Activated T-cell treated with anti-CD3 and anti-CD28 coated beads, Interleukin-2, amount 50 U/mL, for 4 hours (primary cell): ENCODE data around the gene KIAA1217. TPM values are rescaled to one million over a fixed set of nuclear protein-coding genes. Genes with fewer than 3 reads are reported as not detected.

Experiments used
- ATAC-seq, 2 donors: fragments of 200-7000 bp; cut with Tn5 transposase; one replicate each; pipeline ENCODE4 v1.10.0; 2021
- DNase-seq: peaks from one replicate; pipeline ENCODE4 v3.0.0-alpha.2; 2020
- H3K27me3 Mint-ChIP-seq: one replicate; pipeline ENCODE4 v1.8.0; 2021; ENCODE audit warnings: low read depth, mixed read lengths
- H3K36me3 Mint-ChIP-seq: one replicate; pipeline ENCODE4 v1.8.0; 2022; ENCODE audit warnings: mixed read lengths; ENCODE audit not compliant: insufficient read depth
- H3K4me1 Mint-ChIP-seq: one replicate; pipeline ENCODE4 v1.8.0; 2021; ENCODE audit warnings: low read depth, mixed read lengths
- H3K4me3 Mint-ChIP-seq: one replicate; pipeline ENCODE4 v1.8.0; 2021; ENCODE audit warnings: mild to moderate bottlenecking, moderate library complexity, mixed read lengths
- H3K9me3 Mint-ChIP-seq: one replicate; pipeline ENCODE4 v1.8.0; 2021; ENCODE audit warnings: mixed read lengths
- total RNA-seq, 3 donors: library from RNA; stranded (reverse); gene quantifications; one replicate each; pipeline ENCODE4 v1.2.1, GENCODE V29; 2021

Gene KIAA1217
- total RNA-seq, 3 donors from 2014 or later, result 0.20 to 0.87 (median 0.50) TPM

DNA sequence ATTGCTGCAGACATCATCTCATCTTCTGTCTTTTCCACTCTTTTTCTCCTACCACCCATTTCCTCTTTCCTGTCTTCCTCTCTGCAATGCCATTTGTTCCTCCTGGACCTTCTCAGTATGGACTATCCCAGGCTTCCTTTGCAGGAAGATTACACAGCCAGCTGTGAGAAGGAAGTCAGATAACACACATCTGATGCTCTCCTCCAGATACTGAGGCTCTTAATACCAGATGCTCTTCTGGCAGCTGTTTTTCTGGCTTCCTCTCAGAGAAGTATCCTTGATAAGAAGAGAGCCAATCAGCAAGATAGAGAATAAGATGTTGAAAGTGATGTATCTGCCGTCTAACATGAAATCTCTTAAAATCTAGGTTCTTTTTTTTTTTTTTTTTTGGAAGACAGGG lies 14.4 kb downstream of the KIAA1217 start:
- Mint-ChIP-seq H3K4me3 (no peak overlapping the region), H3K9me3 (no peaks in the 10 kb centered on the region), H3K4me1 (no peaks in the 10 kb centered on the region), H3K27me3 (no peaks in the 10 kb centered on the region), H3K36me3 (no peaks in the 10 kb centered on the region)
- DNase-seq (no peak), ATAC-seq (no peak)

- no peak for DNase-seq
- Mint-ChIP-seq H3K4me1 (no peaks in the 10 kb centered on the region), H3K36me3 (no peaks in the 10 kb centered on the region), H3K9me3 (no peaks in the 10 kb centered on the region), H3K27me3 (no peaks in the 10 kb centered on the region), H3K4me3 (no peak overlapping the region)
- ATAC-seq, result no peak
Measured at GRCh38 chr10:24223953-24224352, 15.0 kb downstream of the KIAA1217 start.

- H3K27me3 Mint-ChIP-seq, result peaks cover 1% of the 10 kb centered on the region
- no peak for DNase-seq
- H3K4me3 Mint-ChIP-seq, result no peak overlapping the region
- no peaks in the 10 kb centered on the region for H3K36me3 Mint-ChIP-seq
- ATAC-seq, result no peak
- no peaks in the 10 kb centered on the region for H3K9me3 Mint-ChIP-seq
- no peaks in the 10 kb centered on the region for H3K4me1 Mint-ChIP-seq
Measured at GRCh38 chr10:24228642-24229041, 19.7 kb downstream of the KIAA1217 start.

DNA sequence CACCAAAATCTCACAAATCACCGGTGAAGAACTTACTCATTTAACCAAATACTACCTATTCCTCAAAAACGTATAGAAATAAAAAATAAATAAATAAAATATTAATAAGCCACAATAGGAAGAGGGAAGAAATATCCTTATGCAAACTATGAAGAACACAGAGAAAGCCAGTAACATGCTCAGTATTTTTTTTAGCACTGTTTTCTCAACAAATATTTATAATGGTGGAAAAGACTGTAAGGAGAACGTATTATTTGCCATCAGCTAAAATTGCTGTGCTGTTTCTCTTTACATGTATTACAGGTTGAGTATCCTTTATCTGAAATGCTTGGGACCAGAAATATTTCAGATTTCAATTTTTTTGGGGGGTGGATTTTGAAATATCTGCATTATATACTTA lies 21.0 kb downstream of the KIAA1217 start:
- DNase-seq (no peak), ATAC-seq (no peak)
- Mint-ChIP-seq H3K9me3 (no peaks in the 10 kb centered on the region), H3K36me3 (no peaks in the 10 kb centered on the region), H3K4me3 (no peak overlapping the region), H3K4me1 (no peaks in the 10 kb centered on the region), H3K27me3 (peaks cover 1% of the 10 kb centered on the region)

DNA sequence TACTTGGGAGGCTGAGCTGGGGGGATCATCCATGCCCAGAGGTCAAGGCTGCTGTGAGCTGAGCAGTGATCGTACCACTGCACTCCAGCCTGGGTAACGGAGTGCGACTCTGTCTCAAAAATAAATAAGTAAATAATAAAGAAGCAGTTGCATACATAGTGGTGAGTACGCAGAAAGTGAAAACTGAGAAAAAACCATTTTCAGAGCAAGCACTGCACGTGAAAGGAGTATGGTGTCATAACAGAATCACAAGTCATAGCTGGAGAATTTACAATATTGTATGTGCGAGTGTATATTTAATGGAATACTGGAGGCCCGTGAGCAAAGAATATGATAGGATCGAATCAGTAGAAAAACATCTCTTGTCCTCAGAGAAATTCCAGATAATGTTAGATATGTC lies 22.3 kb downstream of the KIAA1217 start:
- H3K27me3 Mint-ChIP-seq, result peaks cover 1% of the 10 kb centered on the region

DNA sequence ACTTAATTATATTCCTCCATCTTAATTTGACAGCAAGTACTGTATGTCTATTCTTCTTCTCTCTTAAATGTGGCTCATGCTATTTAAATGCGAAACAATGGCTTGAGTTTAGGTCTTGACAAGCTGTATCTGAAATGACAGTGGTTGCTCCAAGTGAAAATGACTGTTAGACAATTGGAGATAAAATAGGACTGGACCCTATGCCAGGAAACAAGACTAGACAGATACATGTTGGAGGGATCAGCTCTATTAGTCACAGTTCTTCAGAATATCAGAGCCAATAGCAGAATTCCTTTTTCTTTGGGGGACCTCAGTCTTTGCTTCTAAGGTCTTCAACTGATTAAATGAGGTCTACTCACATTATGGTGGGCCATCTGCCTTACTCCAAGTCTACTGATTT lies 25.8 kb downstream of the KIAA1217 start:
- Mint-ChIP-seq H3K27me3 (peaks cover 7% of the 10 kb centered on the region), H3K4me1 (no peaks in the 10 kb centered on the region), H3K4me3 (no peak overlapping the region), H3K9me3 (no peaks in the 10 kb centered on the region), H3K36me3 (no peaks in the 10 kb centered on the region)
- ATAC-seq (no peak), DNase-seq (no peak)

More for the DNA sequence above, 22.3 kb downstream of the KIAA1217 start:
- Mint-ChIP-seq H3K9me3 (no peaks in the 10 kb centered on the region), H3K4me3 (no peak overlapping the region), H3K36me3 (no peaks in the 10 kb centered on the region), H3K4me1 (no peaks in the 10 kb centered on the region)
- ATAC-seq (no peak), DNase-seq (no peak)

GRCh38 chr10:24235471-24235870 lies 26.5 kb downstream of the KIAA1217 start:
- H3K4me1 Mint-ChIP-seq, result no peaks in the 10 kb centered on the region
- H3K27me3 Mint-ChIP-seq, result peaks cover 7% of the 10 kb centered on the region
- H3K9me3 Mint-ChIP-seq, result no peaks in the 10 kb centered on the region
- ATAC-seq (no peak), DNase-seq (no peak)
- H3K36me3 Mint-ChIP-seq, result no peaks in the 10 kb centered on the region
- no peak overlapping the region for H3K4me3 Mint-ChIP-seq

- no peaks in the 10 kb centered on the region for H3K36me3 Mint-ChIP-seq
- no peaks in the 10 kb centered on the region for H3K9me3 Mint-ChIP-seq
- peaks cover 5% of the 10 kb centered on the region for H3K27me3 Mint-ChIP-seq
- H3K4me3 Mint-ChIP-seq, result no peak overlapping the region
- DNase-seq, result no peak
- H3K4me1 Mint-ChIP-seq, result no peaks in the 10 kb centered on the region
- no peak for ATAC-seq
Measured at GRCh38 chr10:24237801-24238395, 29.0 kb downstream of the KIAA1217 start.

DNA sequence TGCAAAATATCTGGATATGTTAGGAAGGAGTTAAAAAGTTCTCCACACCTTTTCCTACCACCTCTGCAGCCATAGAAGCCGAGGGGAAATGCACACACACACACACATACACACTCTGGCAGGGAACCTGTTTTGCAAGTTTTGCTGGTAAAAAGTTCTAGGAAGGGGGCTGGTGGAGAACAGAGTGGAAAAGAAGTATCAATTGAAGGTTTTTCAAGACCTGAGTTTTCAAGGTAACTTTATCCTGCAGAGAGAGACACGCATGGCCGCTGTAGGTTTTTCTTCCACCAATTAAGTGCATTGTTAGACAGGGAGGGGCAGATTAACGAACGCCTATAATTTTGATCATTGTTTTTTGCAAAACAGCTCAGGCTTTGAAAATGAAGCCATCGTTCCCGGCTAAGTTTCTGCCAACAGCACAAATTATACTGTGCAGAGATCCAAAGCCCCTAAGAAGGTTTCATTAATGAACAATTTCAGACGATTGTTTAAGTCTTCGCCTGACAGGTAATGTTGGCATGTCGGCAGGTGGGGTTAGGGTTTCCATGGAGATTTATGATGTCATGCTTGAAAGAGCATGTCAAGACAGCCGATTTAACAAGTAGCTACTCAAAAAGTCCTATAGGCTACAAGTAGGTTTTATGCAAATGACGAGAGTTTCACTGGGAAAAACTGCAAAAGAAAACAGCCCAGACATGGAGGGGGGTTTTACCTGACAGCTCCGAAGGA lies 29.7 kb downstream of the KIAA1217 start:
- H3K27me3 Mint-ChIP-seq, result peaks cover 5% of the 10 kb centered on the region
- ATAC-seq (no peak), DNase-seq (no peak)
- no peaks in the 10 kb centered on the region for H3K36me3 Mint-ChIP-seq
- no peak overlapping the region for H3K4me3 Mint-ChIP-seq
- no peaks in the 10 kb centered on the region for H3K9me3 Mint-ChIP-seq
- H3K4me1 Mint-ChIP-seq, result no peaks in the 10 kb centered on the region

- Mint-ChIP-seq H3K9me3 (no peaks in the 10 kb centered on the region), H3K4me1 (no peaks in the 10 kb centered on the region)
Measured at GRCh38 chr10:24239289-24240040, 30.5 kb downstream of the KIAA1217 start.

GRCh38 chr10:24240041-24240751 lies 31.3 kb downstream of the KIAA1217 start:
- Mint-ChIP-seq H3K4me1 (no peaks in the 10 kb centered on the region), H3K36me3 (no peaks in the 10 kb centered on the region), H3K9me3 (no peaks in the 10 kb centered on the region), H3K4me3 (no peak overlapping the region), H3K27me3 (peaks cover 8% of the 10 kb centered on the region)
- ATAC-seq (no peak), DNase-seq (no peak)

More at GRCh38 chr10:24239289-24240040, 30.5 kb downstream of the KIAA1217 start:
- H3K36me3 Mint-ChIP-seq, result no peaks in the 10 kb centered on the region
- H3K4me3 Mint-ChIP-seq, result no peak overlapping the region
- DNase-seq (no peak), ATAC-seq (no peak)
- H3K27me3 Mint-ChIP-seq, result peaks cover 8% of the 10 kb centered on the region

DNA sequence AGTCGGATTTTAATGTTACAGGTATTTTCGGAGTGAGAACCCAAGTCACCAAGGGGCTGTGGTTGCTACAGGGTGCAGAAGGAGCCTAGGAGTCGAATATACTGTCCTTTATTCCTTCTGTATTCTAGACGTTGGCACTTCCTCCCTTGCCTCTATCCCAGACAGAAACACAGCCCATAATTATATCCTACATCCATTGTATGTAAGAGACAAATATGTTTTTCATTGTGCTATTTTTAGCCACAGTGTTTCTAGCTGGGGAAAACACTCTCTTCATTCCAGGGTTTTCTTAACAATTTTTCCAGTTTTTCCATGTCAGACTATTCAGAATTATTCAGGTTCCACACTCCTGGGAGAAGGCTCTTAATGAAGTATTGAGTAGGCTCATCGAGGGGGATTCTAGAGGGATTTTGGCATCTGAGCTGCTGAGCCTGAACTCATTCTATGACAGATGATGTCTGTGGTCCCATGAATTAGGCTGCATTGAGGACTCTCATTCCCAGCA lies 32.6 kb downstream of the KIAA1217 start:
- Mint-ChIP-seq H3K9me3 (no peaks in the 10 kb centered on the region), H3K36me3 (no peaks in the 10 kb centered on the region), H3K27me3 (peaks cover 8% of the 10 kb centered on the region), H3K4me3 (no peak overlapping the region), H3K4me1 (no peaks in the 10 kb centered on the region)
- ATAC-seq (no peak), DNase-seq (no peak)

DNA sequence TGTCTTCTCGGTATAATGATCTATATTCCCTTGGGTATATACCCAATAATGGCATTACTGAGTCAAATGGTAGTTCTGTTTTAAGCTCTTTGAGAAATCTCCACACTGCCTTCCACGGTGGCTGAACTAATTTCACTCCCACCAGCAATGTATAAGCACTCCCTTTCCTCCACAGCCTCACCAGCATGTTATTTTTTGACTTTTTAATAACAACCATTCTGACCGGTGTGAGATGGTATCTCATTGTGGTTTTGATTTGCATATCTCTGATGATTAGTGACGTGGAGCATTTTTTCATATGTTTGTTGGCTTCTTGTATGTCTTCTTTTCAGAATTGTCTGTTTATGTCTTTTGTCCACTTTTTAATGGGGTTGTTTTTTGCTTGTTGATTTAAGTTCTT lies 33.6 kb downstream of the KIAA1217 start:
- no peak for ATAC-seq
- no peaks in the 10 kb centered on the region for H3K4me1 Mint-ChIP-seq
- H3K27me3 Mint-ChIP-seq, result peaks cover 8% of the 10 kb centered on the region
- H3K36me3 Mint-ChIP-seq, result no peaks in the 10 kb centered on the region
- H3K9me3 Mint-ChIP-seq, result no peaks in the 10 kb centered on the region
- no peak overlapping the region for H3K4me3 Mint-ChIP-seq
- no peak for DNase-seq

GRCh38 chr10:24246365-24246764 lies 37.4 kb downstream of the KIAA1217 start:
- no peaks in the 10 kb centered on the region for H3K4me1 Mint-ChIP-seq
- no peaks in the 10 kb centered on the region for H3K9me3 Mint-ChIP-seq
- H3K36me3 Mint-ChIP-seq, result no peaks in the 10 kb centered on the region
- no peak for DNase-seq
- no peak for ATAC-seq
- peaks cover 3% of the 10 kb centered on the region for H3K27me3 Mint-ChIP-seq
- no peak overlapping the region for H3K4me3 Mint-ChIP-seq
